Osteoblast (primary cell): ENCODE measurements around the gene ADTRP. TPM values are rescaled to one million over a fixed set of nuclear protein-coding genes. Genes with fewer than 3 reads are reported as not detected.

Experiments used
- DNase-seq: peaks from one replicate; pipeline ENCODE4 v3.0.0; 2011; ENCODE audit warnings: low spot score, mixed read lengths; ENCODE audit not compliant: insufficient read length; ENCODE audit errors: missing footprints
- H2AFZ ChIP-seq: 2 replicates; pipeline ENCODE4 v1.6.0; 2011; ENCODE audit warnings: mild to moderate bottlenecking, low read length
- H3K27ac ChIP-seq: 2 replicates; pipeline ENCODE4 v1.5.1; 2011; ENCODE audit warnings: mild to moderate bottlenecking, low read depth, low read length, moderate library complexity
- H3K27me3 ChIP-seq: 2 replicates; pipeline ENCODE4 v1.6.0; 2012; ENCODE audit warnings: mild to moderate bottlenecking, control low read depth, inconsistent platforms, low read length, moderate library complexity; ENCODE audit not compliant: insufficient read depth
- H3K36me3 ChIP-seq: 2 replicates; pipeline ENCODE4 v1.5.1; 2011; ENCODE audit warnings: mild to moderate bottlenecking, low read length, control low read depth, moderate library complexity; ENCODE audit not compliant: insufficient read depth
- H3K4me1 ChIP-seq: 2 replicates; pipeline ENCODE4 v1.5.1; 2011; ENCODE audit warnings: mild to moderate bottlenecking, low read length, control low read depth, moderate library complexity; ENCODE audit not compliant: insufficient read depth
- H3K4me2 ChIP-seq: 2 replicates; pipeline ENCODE4 v1.6.0; 2011; ENCODE audit warnings: mild to moderate bottlenecking, low read length; ENCODE audit not compliant: insufficient read depth
- H3K4me3 ChIP-seq: fragments of 200-600 bp; sonication (generic); 3 replicates; pipeline ENCODE4 v1.5.1; 2012; ENCODE audit warnings: mild to moderate bottlenecking, low read length, inconsistent platforms; ENCODE audit not compliant: insufficient read depth
- H3K79me2 ChIP-seq: 2 replicates; pipeline ENCODE4 v1.6.0; 2012; ENCODE audit warnings: mild to moderate bottlenecking, low read length, control low read depth, inconsistent platforms; ENCODE audit not compliant: insufficient read depth
- H3K9me3 ChIP-seq: 2 replicates; pipeline ENCODE4 v1.5.1; 2011; ENCODE audit warnings: low read depth, low read length, control low read depth
- H4K20me1 ChIP-seq: 2 replicates; pipeline ENCODE4 v1.6.0; 2012; ENCODE audit warnings: mild to moderate bottlenecking, low read length, control low read depth; ENCODE audit not compliant: insufficient read depth
- CTCF ChIP-seq: IDR thresholded peaks from 2 replicates; pipeline ENCODE4 v1.5.1; 2011; ENCODE audit warnings: mild to moderate bottlenecking, low read depth, low read length, moderate library complexity; ENCODE audit errors: extremely low read depth
- total RNA-seq: library from RNA; depleted of rRNA; stranded (reverse); fragments of >200 nt; gene quantifications from 2 replicates; pipeline ENCODE4 v1.2.3, GENCODE V29; 2012

The ADTRP gene
- total RNA-seq, 1 donor, result 0.72 TPM

- H3K9me3 ChIP-seq, result no peaks in the 10 kb centered on the region
- no peak for TF ChIP-seq CTCF
- no peaks in the 10 kb centered on the region for H3K36me3 ChIP-seq
- no peak overlapping the region for H3K4me2 ChIP-seq
- DNase-seq, result no peak
- H3K4me3 ChIP-seq, result no peak overlapping the region
- H3K27me3 ChIP-seq, result no peaks in the 10 kb centered on the region
- H3K79me2 ChIP-seq, result no peaks in the 10 kb centered on the region
- no peaks in the 10 kb centered on the region for H4K20me1 ChIP-seq
- peaks cover 24% of the 10 kb centered on the region for H3K4me1 ChIP-seq
- no peak overlapping the region for H3K27ac ChIP-seq
- no peak overlapping the region for H2AFZ ChIP-seq
These were observed 15.7 kb downstream of the ADTRP start for GRCh38 chr6:11762794-11763459.

- peaks cover 18% of the 10 kb centered on the region for H3K4me1 ChIP-seq
- H4K20me1 ChIP-seq, result no peaks in the 10 kb centered on the region
- no peaks in the 10 kb centered on the region for H3K79me2 ChIP-seq
- no peak overlapping the region for H3K4me2 ChIP-seq
- no peak for DNase-seq
- TF ChIP-seq CTCF, result no peak
- H3K27ac ChIP-seq, result no peak overlapping the region
- H2AFZ ChIP-seq, result no peak overlapping the region
- H3K27me3 ChIP-seq, result no peaks in the 10 kb centered on the region
- no peak overlapping the region for H3K4me3 ChIP-seq
- H3K9me3 ChIP-seq, result peaks cover 3% of the 10 kb centered on the region
- H3K36me3 ChIP-seq, result no peaks in the 10 kb centered on the region
These were observed 16.6 kb downstream of the ADTRP start for GRCh38 chr6:11761744-11762620.

GRCh38 chr6:11760015-11760473 lies 18.6 kb downstream of the ADTRP start:
- Histone ChIP-seq H3K27me3 (no peaks in the 10 kb centered on the region), H3K4me1 (peaks cover 9% of the 10 kb centered on the region), H3K4me3 (no peak overlapping the region), H3K79me2 (no peaks in the 10 kb centered on the region), H4K20me1 (no peaks in the 10 kb centered on the region), H3K9me3 (peaks cover 3% of the 10 kb centered on the region), H3K27ac (no peak overlapping the region), H2AFZ (no peak overlapping the region), H3K4me2 (no peak overlapping the region), H3K36me3 (no peaks in the 10 kb centered on the region)
- no peak for DNase-seq
- no peak for TF ChIP-seq CTCF

- no peaks in the 10 kb centered on the region for H4K20me1 ChIP-seq
- no peaks in the 10 kb centered on the region for H3K79me2 ChIP-seq
- H3K4me3 ChIP-seq, result no peak overlapping the region
- H3K4me1 ChIP-seq, result peaks cover 16% of the 10 kb centered on the region
- H3K9me3 ChIP-seq, result peaks cover 3% of the 10 kb centered on the region
- H3K27ac ChIP-seq, result no peak overlapping the region
- no peak for DNase-seq
- no peaks in the 10 kb centered on the region for H3K27me3 ChIP-seq
- H3K4me2 ChIP-seq, result no peak overlapping the region
- TF ChIP-seq CTCF, result no peak
- no peak overlapping the region for H2AFZ ChIP-seq
- no peaks in the 10 kb centered on the region for H3K36me3 ChIP-seq
These were observed 19.7 kb downstream of the ADTRP start for GRCh38 chr6:11758878-11759277.
